Heart left ventricle (tissue), 16 donors: ENCODE measurements around the gene ALG9. TPM values are rescaled to one million over a fixed set of nuclear protein-coding genes. Genes with fewer than 3 reads are reported as not detected.

Source experiments
- ATAC-seq, 4 donors: fragments of 200-7000 bp; cut with Tn5 transposase; one replicate each; pipeline ENCODE4 v1.9.1; 2020 to 2022; ENCODE audit warnings: moderate library complexity in 4 of 4, mild to moderate bottlenecking in 3 of 4, moderate number of reproducible peaks in 1 of 4
- DNase-seq, 5 donors: peaks; one replicate each; pipeline ENCODE4 v3.0.0-alpha.2; 2020
- H3K27ac ChIP-seq, 12 donors: fragments of 200-600 bp; sonication (generic) in 4 of 12; one replicate each; pipeline versions ENCODE4 v1.5.0 to v1.8.0; 2016 to 2022; ENCODE audit warnings: mild to moderate bottlenecking in 2 of 12
- H3K27me3 ChIP-seq, 9 donors: fragments of 200-600 bp; sonication (generic) in 2 of 9; one replicate each; pipeline versions ENCODE4 v1.5.1 to v1.8.0; 2016 to 2022; ENCODE audit warnings: mild to moderate bottlenecking in 3 of 9
- H3K36me3 ChIP-seq, 9 donors: fragments of 200-600 bp; sonication (generic) in 2 of 9; one replicate each; pipeline versions ENCODE4 v1.5.0 to v1.8.0; 2018 to 2022; ENCODE audit warnings: mild to moderate bottlenecking in 2 of 9
- H3K4me1 ChIP-seq, 12 donors: fragments of 200-600 bp; sonication (generic) in 4 of 12; one replicate each; pipeline versions ENCODE4 v1.5.0 to v1.8.0; 2016 to 2022; ENCODE audit warnings: mild to moderate bottlenecking in 3 of 12
- H3K4me3 ChIP-seq, 12 donors: fragments of 200-600 bp; sonication (generic) in 4 of 12; one replicate each; pipeline versions ENCODE4 v1.5.0 to v1.8.0; 2017 to 2022; ENCODE audit warnings: mild to moderate bottlenecking in 9 of 12, moderate library complexity in 4 of 12
- H3K9me3 ChIP-seq, 12 donors: fragments of 200-600 bp; sonication (generic) in 4 of 12; one replicate each; pipeline versions ENCODE4 v1.5.0 to v1.8.0; 2016 to 2022; ENCODE audit warnings: mild to moderate bottlenecking in 1 of 12
- POLR2A ChIP-seq, 2 donors: fragments of 450-650 bp; IDR thresholded peaks; one replicate each; pipeline ENCODE4 v1.6.1; 2017; ENCODE audit warnings: antibody characterized with exemption in 2 of 2, mild to moderate bottlenecking in 2 of 2, moderate library complexity in 2 of 2
- WGBS, 4 donors: extraction: QIAGEN DNeasy Blood & Tissue Kit in 2 of 4; methylation state at CpG; one replicate each; pipeline versions ENCODE4 v1.1.5 to v1.1.7; 2013 to 2018; 5-methylcytosine and 5-hydroxymethylcytosine counted together
- intact Hi-C, 10 donors: fragments of 100-400 bp; cut with DNase I; formaldehyde crosslinking; loops; one replicate each; pipeline versions ENCODE4 v1.11.1 to v1.14.2; 2022
- polyA plus RNA-seq, 2 donors: library from polyadenylated mRNA; stranded (reverse); fragments of 200-250 nt; gene quantifications; one replicate each; pipeline ENCODE4 v1.2.3, GENCODE V29; 2013
- total RNA-seq, 9 donors: library from RNA; depleted of rRNA in 2 of 9; stranded (reverse); fragments of >200 nt in 2 of 9; fragmentation: NEBNext Ultra II Directional in 3 of 9; extraction: Animal tissue kit (Norgen Biotek cat#: 25700) in 3 of 9; gene quantifications; one replicate each; pipeline versions ENCODE4 v1.1.0 to v1.2.4, GENCODE V29; 2016 to 2023
- TF ChIP-seq, protein P1 (sequence below), 12 donors: fragments of 200-600 bp; sonication (generic) in 4 of 12; IDR thresholded peaks; one replicate each; pipeline versions ENCODE4 v1.5.0 to v1.8.0; 2018 to 2022; ENCODE audit warnings: antibody characterized with exemption in 12 of 12, mild to moderate bottlenecking in 5 of 12
- donor health status: ischemic (EF 13 %, LVEDD 7.1; RV severe dilation, severe dysfunction).
- donor health status: healthy with polysubstance abuse.
- donor health status: DM: no; HTN: yes; CAD: no.
- donor health status: DM: no; HTN: no; CAD: no.
- donor health status: ischemic (EF 25% LVEDD 6.9; RV normal size, moderate dysfunction).
- donor health status: ischemic (EF 25% LVEDD 5.7; RV mildly dilated, moderate dysfunction).
- donor health status: healthy.
- donor health status: DM: yes; HTN: yes; CAD: no.
- donor health status: ischemic (EF 35%, LVEDD 5.7; RV mildly dilated, moderate dysfunction).
- donor health status: nonischemic (EF 11% LVEDD 7.7; RV severe dilation, severe dysfunction).
- donor health status: DM: yes; HTN: yes; CAD: no.
- donor health status: PGD.
- donor health status: ischemic (EF 29% LVEDD 5.4; RV normal size, mild dysfunction).
- donor health status: nonischemic (EF 23%, LVEDD 6.1; RV moderate dilation, normal function).

ALG9 gene
- total and polyA plus RNA-seq, 11 donors = 13.5 to 26.5 (median 17.6) TPM

DNA sequence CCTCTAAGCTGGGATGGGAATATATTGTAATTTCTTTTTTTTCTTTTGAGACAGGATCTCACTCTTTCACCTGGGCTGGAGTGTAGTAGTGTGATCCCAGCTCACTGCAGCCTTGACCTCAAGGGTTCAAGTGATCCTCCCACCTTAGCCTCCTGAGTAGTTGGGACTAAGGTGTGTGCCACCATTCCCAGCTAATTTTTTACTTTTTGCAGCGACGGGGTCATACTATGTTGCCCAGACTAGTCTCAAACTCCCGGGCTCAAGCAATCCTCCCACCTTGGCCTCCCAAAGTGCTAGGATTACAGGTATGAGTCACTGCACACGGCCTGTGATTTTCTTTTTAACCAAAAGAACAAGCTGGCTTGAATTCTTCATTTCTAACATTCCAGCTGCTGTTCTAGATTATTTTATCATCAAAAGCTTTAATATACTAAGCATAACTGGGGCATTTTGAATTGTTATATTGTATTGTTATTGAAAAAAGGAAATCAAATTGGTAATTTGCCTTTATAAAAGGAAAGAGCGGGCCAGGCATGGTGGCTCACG lies 78.4 kb downstream of the ALG9 start:
- Histone ChIP-seq H3K4me1 (peaks cover 0 to 21% (median 6%) of the 10 kb centered on the region in 12 donors), H3K27me3 (no peaks in the 10 kb centered on the region), H3K36me3 (peaks cover 0 to 23% (median 3%) of the 10 kb centered on the region in 9 donors), H3K9me3 (peaks cover 0 to 12% (median 2%) of the 10 kb centered on the region in 12 donors), H3K27ac (peak overlapping the region in 9 of 12 donors; percentile 6 to 77 (median 51)), H3K4me3 (no peak overlapping the region)
- intact Hi-C loops = no loop called here
- TF ChIP-seq POLR2A (IDR thresholded peaks at IDR 0.05) = no peak
- TF ChIP-seq, protein P1, sequence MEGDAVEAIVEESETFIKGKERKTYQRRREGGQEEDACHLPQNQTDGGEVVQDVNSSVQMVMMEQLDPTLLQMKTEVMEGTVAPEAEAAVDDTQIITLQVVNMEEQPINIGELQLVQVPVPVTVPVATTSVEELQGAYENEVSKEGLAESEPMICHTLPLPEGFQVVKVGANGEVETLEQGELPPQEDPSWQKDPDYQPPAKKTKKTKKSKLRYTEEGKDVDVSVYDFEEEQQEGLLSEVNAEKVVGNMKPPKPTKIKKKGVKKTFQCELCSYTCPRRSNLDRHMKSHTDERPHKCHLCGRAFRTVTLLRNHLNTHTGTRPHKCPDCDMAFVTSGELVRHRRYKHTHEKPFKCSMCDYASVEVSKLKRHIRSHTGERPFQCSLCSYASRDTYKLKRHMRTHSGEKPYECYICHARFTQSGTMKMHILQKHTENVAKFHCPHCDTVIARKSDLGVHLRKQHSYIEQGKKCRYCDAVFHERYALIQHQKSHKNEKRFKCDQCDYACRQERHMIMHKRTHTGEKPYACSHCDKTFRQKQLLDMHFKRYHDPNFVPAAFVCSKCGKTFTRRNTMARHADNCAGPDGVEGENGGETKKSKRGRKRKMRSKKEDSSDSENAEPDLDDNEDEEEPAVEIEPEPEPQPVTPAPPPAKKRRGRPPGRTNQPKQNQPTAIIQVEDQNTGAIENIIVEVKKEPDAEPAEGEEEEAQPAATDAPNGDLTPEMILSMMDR (IDR thresholded peaks at IDR 0.05) = no peak
- no peak for DNase-seq
- WGBS, 4 donors = 95 to 97% (median 96%) methylated on average over 6 of the region's 6 CpGs
- ATAC-seq = no peak

GRCh38 chr11:111792314-111792713 lies 79.1 kb downstream of the ALG9 start:
- peaks cover 0 to 27% (median 6%) of the 10 kb centered on the region in 12 donors for H3K4me1 ChIP-seq
- intact Hi-C loops = no loop called here
- DNase-seq = no peak
- ATAC-seq = no peak
- H3K9me3 ChIP-seq = peaks cover 0 to 6% (median 1%) of the 10 kb centered on the region in 12 donors
- no peak overlapping the region for H3K4me3 ChIP-seq
- no peaks in the 10 kb centered on the region for H3K27me3 ChIP-seq
- H3K27ac ChIP-seq = peak overlapping the region in 1 of 12 donors; percentile 77
- peaks cover 0 to 20% (median 3%) of the 10 kb centered on the region in 9 donors for H3K36me3 ChIP-seq
- TF ChIP-seq, protein P1 (IDR thresholded peaks at IDR 0.05) = no peak
- TF ChIP-seq POLR2A (IDR thresholded peaks at IDR 0.05) = no peak
- 97 to 100% (median 100%) methylated on average over 1 of the region's 1 CpG for WGBS, 4 donors

DNA sequence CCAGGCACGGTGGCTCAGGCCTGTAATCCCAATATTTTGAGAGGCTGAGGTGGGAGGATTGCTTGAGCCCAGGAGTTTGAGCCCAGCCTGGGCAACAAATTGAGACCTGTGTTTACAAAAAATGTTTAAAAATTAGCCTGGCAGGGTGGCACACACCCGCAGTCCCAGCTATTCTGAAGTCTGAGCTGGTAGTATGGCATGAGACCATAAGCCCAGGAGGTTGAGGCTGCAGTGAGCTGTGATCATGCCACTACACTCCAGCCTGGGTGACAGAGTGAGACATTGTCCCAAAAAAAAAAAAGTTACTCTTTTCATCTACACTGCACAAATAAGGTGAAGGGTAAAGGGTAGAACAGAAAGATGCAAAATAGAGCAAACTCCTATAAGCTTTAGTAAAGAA lies 82.9 kb downstream of the ALG9 start:
- ATAC-seq = peak in 3 of 4 donors; percentile 12 to 36 (median 18)
- Histone ChIP-seq H3K4me3 (no peak overlapping the region), H3K27ac (peak overlapping the region; percentile 69 to 97 (median 82)), H3K4me1 (peaks cover 0 to 46% (median 8%) of the 10 kb centered on the region in 12 donors), H3K9me3 (no peaks in the 10 kb centered on the region), H3K36me3 (peaks cover 0 to 36% (median 22%) of the 10 kb centered on the region in 9 donors), H3K27me3 (no peaks in the 10 kb centered on the region)
- 38 to 48% (median 44%) methylated on average over 2 of the region's 2 CpGs for WGBS, 4 donors
- no peak for DNase-seq
- intact Hi-C loops = loop anchor here in 3 of 10 donors (5.0 to 10.0 kb wide), 2 partner anchors 34 to 46 kb away; no protein-coding TSS in a partner anchor
- TF ChIP-seq POLR2A (IDR thresholded peaks at IDR 0.05) = no peak
- TF ChIP-seq, protein P1 (IDR thresholded peaks at IDR 0.05) = no peak

- Histone ChIP-seq H3K4me3 (no peak overlapping the region), H3K36me3 (peaks cover 0 to 40% (median 22%) of the 10 kb centered on the region in 9 donors), H3K9me3 (no peaks in the 10 kb centered on the region), H3K27me3 (no peaks in the 10 kb centered on the region), H3K27ac (peak overlapping the region; percentile 69 to 97 (median 82)), H3K4me1 (peaks cover 0 to 48% (median 8%) of the 10 kb centered on the region in 12 donors)
- DNase-seq (peak; percentile 44 to 91 (median 76)), ATAC-seq (peak; percentile 95 to 97 (median 96))
- intact Hi-C loops = loop anchor here in 3 of 10 donors (5.0 to 10.0 kb wide), 2 partner anchors 34 to 47 kb away; no protein-coding TSS in a partner anchor
- WGBS, 4 donors = 45 to 63% (median 49%) methylated on average over 2 of the region's 2 CpGs
- no peak for TF ChIP-seq POLR2A (IDR thresholded peaks at IDR 0.05)
- TF ChIP-seq, protein P1 (IDR thresholded peaks at IDR 0.05) = no peak
These were observed 83.3 kb downstream of the ALG9 start for GRCh38 chr11:111788051-111788450.
